H9 (cell line): ENCODE data around the gene TTC28. TPM values are rescaled to one million over a fixed set of nuclear protein-coding genes. Genes with fewer than 3 reads are reported as not detected.

ENCODE experiments used
- DNase-seq: peaks from one replicate; pipeline ENCODE4 v3.0.0-alpha.2; 2017
- H2AFZ ChIP-seq: one replicate; pipeline ENCODE4 v1.6.1; 2013; ENCODE audit warnings: mild to moderate bottlenecking, low read length, control low read depth, moderate library complexity
- H2AK5ac ChIP-seq: 2 replicates; pipeline ENCODE4 v1.6.1; 2013; ENCODE audit warnings: low read length, control low read depth, mixed read lengths; ENCODE audit not compliant: insufficient read length
- H2BK120ac ChIP-seq: one replicate; pipeline ENCODE4 v1.6.1; 2013; ENCODE audit warnings: low read depth, mild to moderate bottlenecking, low read length, control low read depth, inconsistent platforms; ENCODE audit not compliant: poor library complexity, severe bottlenecking
- H2BK12ac ChIP-seq: 2 replicates; pipeline ENCODE4 v1.6.1; 2013; ENCODE audit warnings: low read length, control low read depth, mixed read lengths, low read depth; ENCODE audit not compliant: insufficient read length
- H2BK15ac ChIP-seq: 2 replicates; pipeline ENCODE4 v1.6.1; 2013; ENCODE audit warnings: low read depth, low read length, control low read depth
- H2BK20ac ChIP-seq: one replicate; pipeline ENCODE4 v1.6.1; 2013; ENCODE audit warnings: low read depth, mild to moderate bottlenecking, low read length, control low read depth, inconsistent platforms; ENCODE audit not compliant: poor library complexity, severe bottlenecking
- H2BK5ac ChIP-seq: 2 replicates; pipeline ENCODE4 v1.6.1; 2013; ENCODE audit warnings: low read length, control low read depth, mixed read lengths; ENCODE audit not compliant: insufficient read length
- H3K14ac ChIP-seq: 2 replicates; pipeline ENCODE4 v1.6.1; 2013; ENCODE audit warnings: low read length, control low read depth; ENCODE audit not compliant: insufficient read depth
- H3K18ac ChIP-seq: 2 replicates; pipeline ENCODE4 v1.6.1; 2013; ENCODE audit warnings: low read depth, mild to moderate bottlenecking, mixed read lengths, low read length, control low read depth; ENCODE audit not compliant: insufficient read length
- H3K23ac ChIP-seq: 2 replicates; pipeline ENCODE4 v1.6.1; 2013; ENCODE audit warnings: low read length, control low read depth, mixed read lengths, low read depth; ENCODE audit not compliant: insufficient read length
- H3K23me2 ChIP-seq: 2 replicates; pipeline ENCODE4 v1.6.1; 2013; ENCODE audit warnings: low read depth, mild to moderate bottlenecking, mixed read lengths, low read length, control low read depth; ENCODE audit not compliant: insufficient read length, poor library complexity, severe bottlenecking
- H3K27ac ChIP-seq: 2 replicates; pipeline ENCODE4 v1.5.1; 2013; ENCODE audit warnings: low read length, control low read depth, mixed read lengths, low read depth; ENCODE audit not compliant: insufficient read length
- H3K27me3 ChIP-seq: 2 replicates; pipeline ENCODE4 v1.6.1; 2013; ENCODE audit warnings: low read length, control low read depth, inconsistent platforms; ENCODE audit not compliant: insufficient read depth
- H3K4ac ChIP-seq: 2 replicates; pipeline ENCODE4 v1.6.1; 2013; ENCODE audit warnings: low read depth, mild to moderate bottlenecking, control low read depth, inconsistent platforms, low read length, moderate library complexity
- H3K4me1 ChIP-seq: 2 replicates; pipeline ENCODE4 v1.6.1; 2013; ENCODE audit warnings: low read length, control low read depth, inconsistent platforms; ENCODE audit not compliant: insufficient read depth
- H3K4me2 ChIP-seq: 2 replicates; pipeline ENCODE4 v1.6.1; 2013; ENCODE audit warnings: low read length, control low read depth, mixed read lengths; ENCODE audit not compliant: insufficient read length, insufficient read depth
- H3K56ac ChIP-seq: 2 replicates; pipeline ENCODE4 v1.6.1; 2013; ENCODE audit warnings: low read depth, mild to moderate bottlenecking, mixed read lengths, low read length, control low read depth; ENCODE audit not compliant: insufficient read length
- H3K79me1 ChIP-seq: 2 replicates; pipeline ENCODE4 v1.6.1; 2013; ENCODE audit warnings: low read depth, mild to moderate bottlenecking, moderate library complexity, low read length, control low read depth, inconsistent platforms; ENCODE audit not compliant: insufficient read depth, poor library complexity, severe bottlenecking
- H3K79me2 ChIP-seq: 2 replicates; pipeline ENCODE4 v1.6.1; 2013; ENCODE audit warnings: low read length, control low read depth, inconsistent platforms; ENCODE audit not compliant: insufficient read depth
- H3K9ac ChIP-seq: 2 replicates; pipeline ENCODE4 v1.6.1; 2013; ENCODE audit warnings: low read length, control low read depth, mixed read lengths; ENCODE audit not compliant: insufficient read length; ENCODE audit errors: extremely low read depth
- H3K9me3 ChIP-seq: one replicate; pipeline ENCODE4 v1.6.1; 2013; ENCODE audit warnings: low read depth, low read length, inconsistent platforms; ENCODE audit not compliant: control insufficient read depth
- H3T11ph ChIP-seq: one replicate; pipeline ENCODE4 v1.6.1; 2013; ENCODE audit warnings: mild to moderate bottlenecking, low read length, control low read depth, inconsistent platforms
- H4K20me1 ChIP-seq: one replicate; pipeline ENCODE4 v1.6.1; 2013; ENCODE audit not compliant: control insufficient read depth, insufficient read length, insufficient read depth
- H4K5ac ChIP-seq: 2 replicates; pipeline ENCODE4 v1.6.1; 2013; ENCODE audit warnings: low read depth, mild to moderate bottlenecking, mixed read lengths, low read length, control low read depth; ENCODE audit not compliant: insufficient read length
- H4K8ac ChIP-seq: replicated peaks from 2 replicates; pipeline ENCODE4 v1.6.1; 2013; ENCODE audit warnings: low read length, control low read depth, mixed read lengths, low read depth; ENCODE audit not compliant: insufficient read length
- H4K91ac ChIP-seq: 2 replicates; pipeline ENCODE4 v1.6.1; 2013; ENCODE audit warnings: low read depth, mild to moderate bottlenecking, moderate library complexity, mixed read lengths, low read length, control low read depth; ENCODE audit not compliant: insufficient read length
- H3K27ac Mint-ChIP-seq, 3 experiments: 2 replicates in 2 of 3; 3 replicates in 1 of 3; pipeline ENCODE4 v1.8.0; 2020 to 2021; ENCODE audit warnings: mixed read lengths in 3 of 3, mild to moderate bottlenecking in 1 of 3, moderate library complexity in 1 of 3
- H3K27me3 Mint-ChIP-seq: 2 replicates; pipeline ENCODE4 v1.8.0; 2021; ENCODE audit warnings: low read depth, mild to moderate bottlenecking, moderate library complexity, mixed read lengths
- H3K36me3 Mint-ChIP-seq, 3 experiments: 2 replicates in 2 of 3; 3 replicates in 1 of 3; pipeline ENCODE4 v1.8.0; 2020 to 2021; ENCODE audit warnings: low read depth in 3 of 3, mixed read lengths in 3 of 3; ENCODE audit not compliant: insufficient read depth in 1 of 3
- H3K4me1 Mint-ChIP-seq, 2 experiments: 2 replicates each; pipeline ENCODE4 v1.8.0; 2020; ENCODE audit warnings: mixed read lengths in 2 of 2
- H3K4me3 Mint-ChIP-seq, 2 experiments: 2 replicates in 1 of 2; 3 replicates in 1 of 2; pipeline ENCODE4 v1.8.0; 2020 to 2021; ENCODE audit warnings: mild to moderate bottlenecking in 2 of 2, mixed read lengths in 2 of 2, moderate library complexity in 1 of 2
- H3K9me3 Mint-ChIP-seq, 2 experiments: 2 replicates in 1 of 2; 3 replicates in 1 of 2; pipeline ENCODE4 v1.8.0; 2020; ENCODE audit warnings: mild to moderate bottlenecking in 2 of 2, mixed read lengths in 2 of 2, moderate library complexity in 1 of 2
- CTCF ChIP-seq: fragments of 200-600 bp; sonication (generic); conservative IDR thresholded peaks from 3 replicates; pipeline ENCODE4 v1.8.0; 2021; ENCODE audit warnings: antibody characterized with exemption, mild to moderate bottlenecking
- WGBS: extraction: QIAGEN DNeasy Blood & Tissue Kit; methylation state at CpG from one replicate; pipeline ENCODE4 v1.1.7; 2013; ENCODE audit warnings: missing lambda C conversion rate, low lambda C conversion rate, mixed read lengths; ENCODE audit not compliant: insufficient read length; ENCODE audit errors: extremely low coverage; 5-methylcytosine and 5-hydroxymethylcytosine counted together
- total RNA-seq: library from RNA; stranded (reverse); gene quantifications from 2 replicates; pipeline ENCODE4 v1.2.1, GENCODE V29; 2021

TTC28 gene
- total RNA-seq, 1 experiment from 2014 or later, result 13.6 TPM

- no peak overlapping the region for H3K14ac ChIP-seq
- no peaks in the 10 kb centered on the region for H3K79me2 ChIP-seq
- Mint-ChIP-seq H3K4me1 (peaks cover 4 to 9% of the 10 kb centered on the region in 2 experiments; a peak in 3 of 4 replicates), H3K27ac (no peak overlapping the region), H3K27me3 (no peaks in the 10 kb centered on the region), H3K9me3 (peaks cover 0 to 3% of the 10 kb centered on the region in 2 experiments; a peak in 1 of 5 replicates), H3K4me3 (no peak overlapping the region), H3K36me3 (peaks cover 0 to 4% (median 3%) of the 10 kb centered on the region in 3 experiments; a peak in 4 of 7 replicates)
- no peak overlapping the region for H3K4me2 ChIP-seq
- H3K18ac ChIP-seq, result no peak overlapping the region
- no peak overlapping the region for H2BK20ac ChIP-seq
- no peak overlapping the region for H2BK5ac ChIP-seq
- H3T11ph ChIP-seq, result no peak overlapping the region
- no peak overlapping the region for H3K27ac ChIP-seq
- no peak overlapping the region for H4K8ac ChIP-seq
- H2AFZ ChIP-seq, result no peak overlapping the region
- no CpG with 5 or more reads among the region's 3 CpGs for WGBS
- no peak overlapping the region for H2AK5ac ChIP-seq
- no peak overlapping the region for H3K4ac ChIP-seq
- no peak overlapping the region for H3K9ac ChIP-seq
- no peaks in the 10 kb centered on the region for H3K79me1 ChIP-seq
- H3K56ac ChIP-seq, result no peak overlapping the region
- no peak overlapping the region for H2BK120ac ChIP-seq
- no peaks in the 10 kb centered on the region for H3K9me3 ChIP-seq
- no peak overlapping the region for H3K23ac ChIP-seq
- TF ChIP-seq CTCF, result no peak
- no peak overlapping the region for H2BK12ac ChIP-seq
- H4K91ac ChIP-seq, result no peak overlapping the region
- H2BK15ac ChIP-seq, result no peak overlapping the region
- H4K20me1 ChIP-seq, result no peaks in the 10 kb centered on the region
- H4K5ac ChIP-seq, result no peak overlapping the region
- DNase-seq, result no peak
- H3K23me2 ChIP-seq, result no peaks in the 10 kb centered on the region
- no peaks in the 10 kb centered on the region for H3K4me1 ChIP-seq
- no peaks in the 10 kb centered on the region for H3K27me3 ChIP-seq
Measured at GRCh38 chr22:28658448-28658847, 21.2 kb downstream of the TTC28 start.
